ENCODE measurements around the gene SCUBE3. TPM values are rescaled to one million over a fixed set of nuclear protein-coding genes. Genes with fewer than 3 reads are reported as not detected.

SCUBE3 gene
- total and polyA plus RNA-seq, 2 of the 8 experiments (the other 6 are each of a cell fraction or from before 2014, with no cell fraction given) = 0.80 to 1.0 TPM

DNA sequence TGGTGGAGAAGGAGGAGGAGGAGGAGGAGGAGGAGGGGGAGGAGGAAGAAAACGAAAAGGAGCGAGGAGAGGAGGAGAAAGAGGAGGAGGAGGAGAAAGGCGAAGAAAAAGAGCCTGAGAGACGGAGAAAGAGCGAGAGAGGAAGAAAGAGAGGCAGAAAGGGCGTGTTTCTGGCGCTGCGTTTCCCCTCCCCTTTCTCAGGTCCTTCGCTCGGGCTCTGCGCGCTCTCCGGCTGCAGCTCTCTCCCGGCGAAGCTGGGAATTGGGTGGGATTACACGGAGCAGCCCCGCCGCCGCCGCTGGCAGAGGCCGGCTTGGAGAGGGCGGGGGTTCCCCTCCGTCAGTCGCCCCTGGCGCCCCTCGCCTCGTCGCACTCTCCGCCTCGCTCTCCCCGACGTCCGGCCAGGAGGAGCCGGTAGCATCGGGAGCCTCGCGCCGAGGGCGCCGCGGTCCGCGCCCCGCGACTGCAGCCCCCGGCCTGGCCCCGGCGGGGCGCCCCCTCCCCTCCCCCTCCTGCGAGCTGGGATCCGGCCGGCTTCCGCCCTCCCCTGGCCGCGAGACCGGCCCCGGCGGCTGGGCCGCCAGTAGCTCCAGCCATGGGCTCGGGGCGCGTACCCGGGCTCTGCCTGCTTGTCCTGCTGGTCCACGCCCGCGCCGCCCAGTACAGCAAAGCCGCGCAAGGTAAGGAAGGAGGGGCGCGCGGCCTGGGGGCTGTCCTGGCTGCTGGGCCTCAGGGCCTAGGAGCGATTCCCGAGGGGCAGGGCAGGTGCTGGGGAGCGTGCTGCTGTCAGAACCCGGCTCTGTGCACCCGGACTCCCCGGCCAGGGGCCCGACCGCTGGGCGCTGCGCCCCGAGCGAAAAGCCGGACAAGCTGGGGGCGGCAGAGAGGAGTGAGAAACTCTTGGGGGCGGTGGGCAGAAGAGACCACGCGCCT is at the start of gene SCUBE3 (continued):
- TF ChIP-seq RFX5 (IDR thresholded peaks at IDR 0.05; ENCODE audit: borderline replicate concordance, low read depth, low read length) (no peak), CBX8 (IDR thresholded peaks at IDR 0.05; ENCODE audit: borderline replicate concordance, low read depth, low read length) (no peak), MAFK (IDR thresholded peaks at IDR 0.05; ENCODE audit: low read depth, low read length) (no peak)

Measured in H1 (cell line).